ENCODE measurements around the gene SEC24D.

The SEC24D gene

GRCh38 chr4:118711052-118711451 is 124.9 kb downstream of the SEC24D start:
- DNase-seq: no peak

GRCh38 chr4:118703118-118703517 is 132.8 kb downstream of the SEC24D start:
- DNase-seq: no peak

GRCh38 chr4:118684873-118685811 is 150.8 kb downstream of the SEC24D start, which contains the start of gene METTL14:
Gene METTL14, plus strand, starts transcription at chr4:118685392. Its CDS starts 143 bp downstream, at chr4:118685535.
- peak; percentile 59 for DNase-seq

- no peak for DNase-seq
These were observed 152.4 kb downstream of the SEC24D start for GRCh38 chr4:118683513-118683912.

GRCh38 chr4:118682928-118683327 is 153.0 kb downstream of the SEC24D start:
- DNase-seq: no peak

GRCh38 chr4:118680808-118681207 is 155.1 kb downstream of the SEC24D start:
- no peak for DNase-seq

GRCh38 chr4:118676128-118676527 is 159.8 kb downstream of the SEC24D start:
- no peak for DNase-seq

Data from DMS79 treated with DMSO at 0.1 percent for 48 hours (cell line).